Neural cell (in vitro differentiated cells): ENCODE data around the gene CNTNAP2. TPM values are rescaled to one million over a fixed set of nuclear protein-coding genes. Genes with fewer than 3 reads are reported as not detected.

Source experiments
- H2AFZ ChIP-seq: fragments of 200-600, 300-800 bp; sonication (generic), shearing (Covaris generic); 2 replicates; pipeline ENCODE4 v1.6.0; 2014; ENCODE audit warnings: low read depth, mild to moderate bottlenecking, antibody characterized with exemption, low read length, moderate library complexity
- H3F3A ChIP-seq: fragments of 200-600 bp; shearing (Covaris generic); 2 replicates; pipeline ENCODE4 v1.6.1; 2016; ENCODE audit warnings: mild to moderate bottlenecking, moderate library complexity, mixed read lengths, antibody characterized with exemption, low read length; ENCODE audit not compliant: insufficient read depth, poor library complexity, severe bottlenecking
- H3K27ac ChIP-seq: fragments of 200-600, 300-800 bp; sonication (generic), shearing (Covaris generic); 2 replicates; pipeline ENCODE4 v1.5.1; 2014; ENCODE audit warnings: mild to moderate bottlenecking, low read length, moderate library complexity
- H3K27me3 ChIP-seq: fragments of 300-800, 200-600 bp; sonication (generic), shearing (Covaris generic); 2 replicates; pipeline ENCODE4 v1.6.0; 2014; ENCODE audit warnings: mild to moderate bottlenecking, low read depth, low read length, moderate library complexity; ENCODE audit not compliant: insufficient read depth
- H3K36me3 ChIP-seq: fragments of 300-800, 200-600 bp; sonication (generic), shearing (Covaris generic); 2 replicates; pipeline ENCODE4 v1.5.1; 2014; ENCODE audit warnings: mild to moderate bottlenecking, antibody characterized with exemption, low read length, moderate library complexity; ENCODE audit not compliant: insufficient read depth
- H3K4me2 ChIP-seq: fragments of 300-800, 200-600 bp; sonication (generic), shearing (Covaris generic); 2 replicates; pipeline ENCODE4 v1.6.0; 2014; ENCODE audit warnings: mild to moderate bottlenecking, low read length
- H3K4me3 ChIP-seq: fragments of 300-800, 200-600 bp; sonication (generic), shearing (Covaris generic); 2 replicates; pipeline ENCODE4 v1.5.1; 2014; ENCODE audit warnings: mild to moderate bottlenecking, low read length, moderate library complexity
- H3K79me2 ChIP-seq: fragments of 200-600 bp; shearing (Covaris generic); replicated peaks from 2 replicates; pipeline ENCODE4 v1.6.0; 2014; ENCODE audit warnings: mild to moderate bottlenecking, low read length, moderate library complexity; ENCODE audit not compliant: insufficient read depth
- H3K9ac ChIP-seq: fragments of 300-800, 200-600 bp; sonication (generic), shearing (Covaris generic); 2 replicates; pipeline ENCODE4 v1.6.1; 2016; ENCODE audit warnings: mild to moderate bottlenecking, low read length, mixed read lengths
- H3K9me2 ChIP-seq: fragments of 200-600 bp; shearing (Covaris generic); 2 replicates; pipeline ENCODE4 v1.6.1; 2016; ENCODE audit warnings: mild to moderate bottlenecking, low read length, mixed read lengths; ENCODE audit not compliant: insufficient read depth
- H3K9me3 ChIP-seq: fragments of 200-600, 300-800 bp; sonication (generic), shearing (Covaris generic); 2 replicates; pipeline ENCODE4 v1.6.1; 2016; ENCODE audit warnings: mild to moderate bottlenecking, mixed run types, low read length, moderate library complexity, mixed read lengths
- H4K20me1 ChIP-seq: fragments of 200-600 bp; shearing (Covaris generic); 2 replicates; pipeline ENCODE4 v1.6.1; 2016; ENCODE audit warnings: mild to moderate bottlenecking, mixed run types; ENCODE audit not compliant: insufficient read depth
- CTCF ChIP-seq: fragments of 450-650 bp; IDR thresholded peaks from 2 replicates; pipeline ENCODE4 v1.5.1; 2014; ENCODE audit warnings: antibody characterized with exemption, mild to moderate bottlenecking, moderate library complexity; ENCODE audit not compliant: poor library complexity, severe bottlenecking
- EP300 ChIP-seq: fragments of 450-650 bp; conservative IDR thresholded peaks from 2 replicates; pipeline ENCODE4 v1.6.1; 2014; ENCODE audit warnings: antibody characterized with exemption, mild to moderate bottlenecking, moderate library complexity; ENCODE audit not compliant: poor library complexity, severe bottlenecking
- EZH2 ChIP-seq: fragments of 200-600, 300-800 bp; shearing (Covaris generic), sonication (generic); IDR thresholded peaks from 2 replicates; pipeline ENCODE4 v1.6.1; 2014; ENCODE audit warnings: antibody characterized with exemption, low read length, borderline replicate concordance, mild to moderate bottlenecking; ENCODE audit not compliant: insufficient read depth, poor library complexity, severe bottlenecking
- MXI1 ChIP-seq: fragments of 450-650 bp; conservative IDR thresholded peaks from 2 replicates; pipeline ENCODE4 v1.6.1; 2014; ENCODE audit warnings: antibody characterized with exemption, mild to moderate bottlenecking; ENCODE audit not compliant: poor library complexity, severe bottlenecking
- POLR2AphosphoS5 ChIP-seq: IDR thresholded peaks from 2 replicates; pipeline ENCODE4 v1.6.1; 2012
- RAD21 ChIP-seq: fragments of 450-650 bp; conservative IDR thresholded peaks from 2 replicates; pipeline ENCODE4 v1.6.1; 2014; ENCODE audit warnings: antibody characterized with exemption, mild to moderate bottlenecking, moderate library complexity
- REST ChIP-seq: IDR thresholded peaks from 2 replicates; pipeline ENCODE4 v1.6.1; 2012; ENCODE audit warnings: borderline replicate concordance
- SMC3 ChIP-seq: fragments of 450-650 bp; conservative IDR thresholded peaks from 2 replicates; pipeline ENCODE4 v1.6.1; 2014; ENCODE audit warnings: antibody characterized with exemption, mild to moderate bottlenecking, moderate library complexity; ENCODE audit not compliant: poor library complexity
- TAF1 ChIP-seq: IDR thresholded peaks from 2 replicates; pipeline ENCODE4 v1.6.1; 2012; ENCODE audit warnings: low read depth
- polyA plus RNA-seq: library from polyadenylated mRNA; depleted of rRNA; stranded (reverse); fragments of >200 nt; gene quantifications from 2 replicates; pipeline ENCODE4 v1.2.3, GENCODE V29; 2014

The CNTNAP2 gene
- polyA plus RNA-seq, 1 donor from 2014 or later = 276 TPM

GRCh38 chr7:147805996-147806576 lies 1689.5 kb downstream of the CNTNAP2 start:
- TF ChIP-seq POLR2AphosphoS5 = no peak
- no peak for TF ChIP-seq TAF1
- no peak for TF ChIP-seq EZH2
- TF ChIP-seq EP300 = no peak
- no peak for TF ChIP-seq REST
- TF ChIP-seq SMC3 = no peak
- no peak for TF ChIP-seq MXI1
- no peak for TF ChIP-seq RAD21
- H3K9me3 ChIP-seq = peaks cover 3% of the 10 kb centered on the region
- H3K27ac ChIP-seq = no peak overlapping the region
- no peak overlapping the region for H3K4me3 ChIP-seq
- H3K36me3 ChIP-seq = no peaks in the 10 kb centered on the region
- H3K9me2 ChIP-seq = no peaks in the 10 kb centered on the region
- H3K9ac ChIP-seq = no peak overlapping the region
- H4K20me1 ChIP-seq = no peaks in the 10 kb centered on the region
- H3K27me3 ChIP-seq = no peaks in the 10 kb centered on the region
- no peak overlapping the region for H3K4me2 ChIP-seq
- H3K79me2 ChIP-seq = no peaks in the 10 kb centered on the region
- no peak overlapping the region for H2AFZ ChIP-seq
- H3F3A ChIP-seq = peaks cover 5% of the 10 kb centered on the region

- Histone ChIP-seq H3K27ac (no peak overlapping the region), H4K20me1 (no peaks in the 10 kb centered on the region), H3K27me3 (no peaks in the 10 kb centered on the region), H3F3A (no peaks in the 10 kb centered on the region), H3K4me3 (no peak overlapping the region), H2AFZ (no peak overlapping the region), H3K9me2 (no peaks in the 10 kb centered on the region), H3K36me3 (no peaks in the 10 kb centered on the region), H3K4me2 (no peak overlapping the region), H3K79me2 (no peaks in the 10 kb centered on the region), H3K9ac (no peak overlapping the region), H3K9me3 (peaks cover 3% of the 10 kb centered on the region)
- TF ChIP-seq RAD21 = no peak
- no peak for TF ChIP-seq CTCF
- no peak for TF ChIP-seq MXI1
- TF ChIP-seq TAF1 = no peak
- TF ChIP-seq POLR2AphosphoS5 = no peak
- no peak for TF ChIP-seq EZH2
- TF ChIP-seq REST = no peak
- TF ChIP-seq SMC3 = no peak
- no peak for TF ChIP-seq EP300
These were observed 1693.2 kb downstream of the CNTNAP2 start for GRCh38 chr7:147809786-147810185.
